Measurements from ENCODE around the gene STRADB.
"Not testable (repeated sequence)": the region's sequence is repeated elsewhere in the genome, so short reads cannot be mapped to it uniquely, and the experiment has no call there.

The STRADB gene

DNA sequence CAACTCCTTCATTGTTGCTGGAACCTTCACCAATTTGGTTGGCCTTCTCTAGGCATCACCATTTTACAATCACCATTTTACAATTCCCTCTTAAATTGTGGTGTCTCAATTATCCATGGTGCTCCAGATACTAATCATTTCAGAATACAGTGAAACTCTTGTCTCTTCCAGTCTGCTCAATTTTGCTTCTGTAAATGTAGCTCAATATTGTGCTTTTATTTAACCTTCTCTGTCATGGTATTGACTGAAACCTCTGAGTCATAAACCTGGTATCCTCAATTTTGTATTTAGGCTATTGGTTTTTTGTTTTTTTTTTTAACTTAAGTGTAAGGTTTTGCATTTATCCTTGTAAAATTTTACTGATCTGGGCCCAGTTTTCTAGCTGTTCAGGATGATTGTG, 16.1 kb downstream of the STRADB start:
- DNase-seq (ENCODE audit: low read depth in 2 of 2), result no peak

GRCh38 chr2:201470821-201471731, 19.5 kb downstream of the STRADB start:
- no peak for DNase-seq (ENCODE audit: low read depth in 2 of 2)

DNA sequence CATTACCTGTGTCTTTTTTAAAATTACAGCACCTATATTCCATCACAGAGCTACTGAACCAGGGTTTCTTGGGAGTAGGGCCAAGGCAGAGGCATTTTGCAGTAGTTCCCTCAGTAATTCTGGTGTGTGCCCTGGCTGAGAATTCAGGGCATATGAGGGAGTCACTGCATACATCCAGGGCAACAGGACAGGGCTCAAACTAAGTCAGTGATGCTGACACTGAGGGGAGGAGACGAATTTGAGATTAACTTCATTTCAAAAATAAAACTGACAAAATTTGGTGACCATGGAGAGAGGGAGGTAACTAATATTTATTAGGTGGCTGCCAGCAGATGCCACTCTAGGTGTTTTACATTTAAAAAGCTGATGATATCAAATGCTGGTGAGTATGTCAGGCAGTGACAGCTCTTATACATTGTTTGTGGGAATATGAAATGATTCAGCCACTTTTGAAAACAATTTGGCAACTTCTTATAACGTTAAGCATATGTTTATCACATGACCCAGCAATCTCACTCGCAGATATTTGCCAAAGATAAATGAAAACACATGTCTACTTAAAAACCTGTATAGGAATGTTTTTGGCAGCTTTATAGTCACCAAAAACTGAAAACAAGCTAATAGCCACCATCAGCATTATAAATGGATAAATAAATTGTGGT, 20.3 kb downstream of the STRADB start:
- no peak for DNase-seq (ENCODE audit: low read depth in 2 of 2)

GRCh38 chr2:201472411-201472810, 20.9 kb downstream of the STRADB start:
- DNase-seq (ENCODE audit: low read depth in 2 of 2), result no peak

- no peak for DNase-seq (ENCODE audit: low read depth in 2 of 2)
These were observed 31.0 kb downstream of the STRADB start for GRCh38 chr2:201482543-201482942.

- no peak for DNase-seq (ENCODE audit: low read depth in 2 of 2)
These were observed 31.8 kb downstream of the STRADB start for GRCh38 chr2:201483342-201483741.

- not testable (repeated sequence) for DNase-seq (ENCODE audit: low read depth in 2 of 2)
These were observed 32.2 kb downstream of the STRADB start for GRCh38 chr2:201483758-201484157.

- DNase-seq (ENCODE audit: low read depth in 2 of 2), result no peak
These were observed 33.3 kb downstream of the STRADB start for GRCh38 chr2:201484805-201485204.

GRCh38 chr2:201490291-201490690, 38.8 kb downstream of the STRADB start:
- no peak for DNase-seq (ENCODE audit: low read depth in 2 of 2)

DNA sequence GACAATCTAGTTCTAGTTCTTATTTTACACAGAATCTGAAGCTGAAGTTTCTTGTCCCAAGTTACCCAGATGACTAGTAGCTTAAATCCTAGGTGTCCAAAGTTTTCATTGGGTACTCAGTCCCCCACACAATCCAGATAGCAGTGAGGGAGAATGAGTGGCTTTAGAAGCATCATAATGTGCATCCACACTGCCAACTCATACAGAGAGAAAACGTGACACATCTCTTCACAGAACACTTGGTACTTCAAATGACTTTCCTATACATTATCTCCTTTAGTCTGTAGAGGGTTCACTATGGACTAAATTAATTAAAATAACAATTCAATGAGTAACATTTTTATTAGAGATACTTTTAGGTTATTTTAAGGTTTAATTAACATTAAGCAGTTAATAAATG, 45.2 kb downstream of the STRADB start:
- DNase-seq (ENCODE audit: low read depth in 2 of 2), result no peak

DNA sequence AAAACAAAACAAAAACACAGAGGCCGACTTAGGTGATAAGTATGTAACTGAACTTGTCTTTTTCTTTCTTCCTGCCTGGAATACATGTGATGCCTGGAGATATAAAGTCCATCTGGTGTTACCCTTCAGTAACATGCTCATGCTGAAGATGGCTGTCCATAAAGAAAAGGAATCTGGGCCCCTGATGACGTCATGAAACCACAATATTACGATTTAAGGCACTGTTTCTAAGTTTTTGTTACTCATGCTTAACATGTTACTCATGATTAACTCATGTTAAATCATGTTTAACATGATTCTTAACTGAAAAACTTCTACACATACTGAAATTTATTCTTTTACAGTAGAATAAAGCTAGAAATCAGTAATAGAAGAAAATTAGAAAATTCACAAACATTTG, 49.0 kb downstream of the STRADB start:
- DNase-seq (ENCODE audit: low read depth in 2 of 2), result no peak

GRCh38 chr2:201502713-201503112, 51.2 kb downstream of the STRADB start:
- DNase-seq (ENCODE audit: low read depth in 2 of 2), result no peak

DNA sequence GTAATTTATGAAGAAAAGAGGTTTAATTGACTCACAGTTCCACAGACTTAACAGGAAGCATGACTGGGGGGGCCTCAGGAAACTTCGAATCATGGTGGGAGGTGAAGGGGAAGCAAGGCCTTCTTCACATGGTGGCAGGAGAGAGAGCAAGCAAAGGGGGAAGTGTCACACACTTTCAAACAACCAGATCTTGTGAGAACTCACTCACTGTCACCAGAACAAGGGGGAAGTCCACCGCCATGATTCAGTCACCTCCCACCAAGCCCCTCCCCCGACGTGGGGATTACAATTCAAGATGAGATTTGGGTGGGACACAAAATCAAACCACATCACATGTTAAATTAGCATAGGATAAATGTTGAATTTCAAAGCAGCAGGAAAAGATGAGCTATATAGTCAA, 56.2 kb downstream of the STRADB start:
- DNase-seq (ENCODE audit: low read depth in 2 of 2), result peak in 1 of 2 donors; percentile 5

GRCh38 chr2:201513271-201513670, 61.7 kb downstream of the STRADB start:
- no peak for DNase-seq (ENCODE audit: low read depth in 2 of 2)

DNA sequence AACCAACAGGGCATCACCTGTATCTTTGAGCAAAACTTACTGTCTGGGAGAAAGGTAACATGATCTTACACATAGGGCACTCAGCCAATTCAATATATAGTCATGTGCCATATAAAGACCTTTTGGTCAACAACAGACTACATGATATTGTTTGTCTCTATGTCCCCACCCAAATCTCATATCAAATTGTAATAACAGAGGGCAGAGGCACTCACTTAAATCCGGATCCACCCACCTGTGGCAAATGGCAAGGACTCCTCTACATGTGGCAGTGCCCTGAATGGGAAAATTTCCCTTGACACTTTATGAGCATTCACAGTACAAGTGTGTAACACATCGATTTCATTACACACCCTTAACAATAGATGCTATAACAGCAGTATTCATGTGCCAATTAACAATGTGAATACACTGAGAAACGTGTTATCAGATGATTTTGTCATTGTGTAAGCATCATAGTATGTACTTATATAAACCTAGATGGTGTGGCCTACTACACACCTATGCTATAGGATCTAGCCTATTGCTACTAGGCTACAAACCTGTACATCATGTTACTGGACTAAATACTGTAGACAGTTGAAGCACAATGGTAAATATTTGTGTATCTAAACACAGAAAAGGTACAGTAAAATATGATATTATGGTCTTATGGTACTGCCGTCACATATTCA, 64.2 kb downstream of the STRADB start:
- DNase-seq (ENCODE audit: low read depth in 2 of 2), result no peak

DNA sequence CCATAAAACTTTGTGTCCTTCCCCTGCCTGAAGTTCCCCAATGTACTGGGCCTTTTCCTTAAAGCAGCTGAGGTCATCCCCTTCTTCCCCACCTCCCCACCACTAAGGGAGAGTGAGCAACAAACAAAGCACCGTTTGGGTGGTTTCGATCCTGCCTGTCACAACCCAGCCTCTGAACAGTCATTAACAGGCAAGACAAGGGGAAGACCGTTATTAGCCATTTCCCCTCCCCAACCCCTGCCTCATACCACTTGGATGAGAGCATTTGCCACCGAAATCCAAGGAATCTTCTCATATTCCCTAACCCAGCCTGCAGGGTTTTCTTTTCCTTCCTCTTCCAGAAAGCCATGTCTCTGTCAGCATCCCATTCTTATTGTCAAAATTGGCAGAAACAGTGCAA, 65.6 kb downstream of the STRADB start:
- DNase-seq (ENCODE audit: low read depth in 2 of 2), result no peak

DNA sequence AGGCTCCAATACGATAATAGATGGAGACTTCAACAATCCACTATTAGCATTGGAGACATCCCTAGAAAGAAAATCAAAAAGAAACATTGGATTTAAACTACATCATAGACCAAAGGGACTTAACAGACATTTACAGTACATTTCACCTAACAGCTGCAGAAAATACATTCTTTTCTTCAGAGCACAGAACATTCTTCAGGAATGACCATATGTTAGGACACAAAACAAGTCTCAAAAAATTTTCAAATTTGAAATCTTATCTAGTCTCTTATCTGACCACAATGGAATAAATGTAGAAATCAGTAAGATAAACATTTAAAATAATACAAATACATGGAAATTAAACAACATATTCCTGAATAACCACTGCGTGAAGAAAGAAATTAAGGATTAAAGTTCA, 68.7 kb downstream of the STRADB start:
- DNase-seq (ENCODE audit: low read depth in 2 of 2), result no peak

GRCh38 chr2:201522965-201523364, 71.4 kb downstream of the STRADB start:
- no peak for DNase-seq (ENCODE audit: low read depth in 2 of 2)

GRCh38 chr2:201523506-201523905, 72.0 kb downstream of the STRADB start:
- no peak for DNase-seq (ENCODE audit: low read depth in 2 of 2)

All from stimulated activated CD8-positive, alpha-beta memory T cell treated with anti-CD3 and anti-CD28 coated beads, Interleukin-15, amount 100 ng/mL, for 48 hours (primary cell).